Peyer's patch (tissue), 4 donors: ENCODE data around the gene MPHOSPH9. TPM values are rescaled to one million over a fixed set of nuclear protein-coding genes. Genes with fewer than 3 reads are reported as not detected.
A peak's percentile ranks its signal among the peaks of the same experiment; 100 is the strongest.

Source experiments
- DNase-seq, 3 donors: peaks; one replicate each; pipeline ENCODE4 v3.0.0-alpha.2; 2017 to 2019
- H3K27ac ChIP-seq, 4 donors: fragments of 200-600 bp; sonication (generic); one replicate each; pipeline ENCODE4 v1.5.1; 2016 to 2019
- H3K27me3 ChIP-seq, 2 donors: fragments of 200-600 bp; sonication (generic); one replicate each; pipeline ENCODE4 v1.5.1; 2019
- H3K36me3 ChIP-seq, 3 donors: fragments of 200-600 bp; sonication (generic); one replicate each; pipeline ENCODE4 v1.5.1; 2016 to 2019
- H3K4me1 ChIP-seq, 4 donors: fragments of 200-600 bp; sonication (generic); one replicate each; pipeline ENCODE4 v1.5.1; 2016 to 2019
- H3K4me3 ChIP-seq, 4 donors: fragments of 200-600 bp; sonication (generic); 1 replicate in 3 of 4; 2 replicates in 1 of 4; pipeline ENCODE4 v1.5.1; 2016 to 2019; ENCODE audit warnings: mild to moderate bottlenecking in 1 of 4
- H3K9me3 ChIP-seq, 4 donors: fragments of 200-600 bp; sonication (generic); one replicate each; pipeline ENCODE4 v1.5.1; 2016 to 2019; ENCODE audit warnings: mild to moderate bottlenecking in 1 of 4
- CTCF ChIP-seq, 6 experiments: fragments of 450-650 bp in 4 of 6; fragments of 200-600 bp in 2 of 6; sonication (generic) in 1 of 6; IDR thresholded peaks; one replicate each; pipeline ENCODE4 v1.5.1; 2017 to 2019; ENCODE audit warnings: antibody characterized with exemption in 6 of 6, mild to moderate bottlenecking in 3 of 6, moderate library complexity in 1 of 6
- POLR2A ChIP-seq, 2 donors: fragments of 450-650 bp; IDR thresholded peaks; one replicate each; pipeline ENCODE4 v1.5.1; 2017; ENCODE audit warnings: antibody characterized with exemption in 2 of 2, mild to moderate bottlenecking in 2 of 2, moderate library complexity in 2 of 2
- total RNA-seq, 4 donors: library from RNA; depleted of rRNA; stranded (reverse); fragments of >200 nt; gene quantifications; one replicate each; pipeline ENCODE4 v1.1.0, GENCODE V29; 2016

MPHOSPH9 gene
- total RNA-seq, 4 donors from 2014 or later: 26.0 to 71.0 (median 35.6) TPM

DNA sequence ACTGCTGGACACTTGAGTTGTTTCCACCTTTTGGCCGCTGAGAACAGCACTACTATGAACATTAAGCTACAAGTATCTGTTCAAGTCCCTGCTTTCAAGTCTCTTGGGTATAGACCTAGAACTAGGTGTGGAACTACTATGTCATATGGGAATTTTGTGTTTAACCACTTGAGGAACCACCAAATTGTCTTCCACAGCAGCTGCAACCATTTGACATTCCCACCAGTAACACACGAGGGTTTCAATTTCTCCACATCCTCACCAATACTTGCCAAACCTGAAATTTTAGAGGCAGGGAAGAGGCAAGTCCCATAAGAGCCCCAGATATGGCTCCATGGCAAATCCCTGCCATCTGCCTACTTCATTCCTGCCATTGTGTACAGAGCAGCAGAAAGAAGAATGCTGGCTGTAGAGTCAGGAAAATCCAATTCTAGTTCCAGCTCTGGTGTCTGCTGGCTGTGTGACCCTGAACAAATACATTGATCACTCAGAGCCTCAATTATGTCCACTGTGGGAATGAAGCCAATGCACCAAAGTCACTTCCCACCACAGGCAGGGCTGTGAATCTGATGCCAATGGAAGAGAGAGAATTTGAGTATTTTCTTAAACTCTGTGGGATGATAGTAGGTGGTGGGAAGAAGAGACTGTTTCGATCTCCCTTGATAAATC is 99.9 kb downstream of the MPHOSPH9 start:
- no peaks in the 10 kb centered on the region for H3K27me3 ChIP-seq
- peaks cover 0 to 14% (median 8%) of the 10 kb centered on the region in 4 donors for H3K4me1 ChIP-seq
- no peaks in the 10 kb centered on the region for H3K36me3 ChIP-seq
- H3K27ac ChIP-seq: no peak overlapping the region
- DNase-seq: no peak
- H3K4me3 ChIP-seq: no peak overlapping the region
- no peaks in the 10 kb centered on the region for H3K9me3 ChIP-seq
- TF ChIP-seq CTCF (IDR thresholded peaks at IDR 0.05) (no peak), POLR2A (IDR thresholded peaks at IDR 0.05) (no peak)

DNA sequence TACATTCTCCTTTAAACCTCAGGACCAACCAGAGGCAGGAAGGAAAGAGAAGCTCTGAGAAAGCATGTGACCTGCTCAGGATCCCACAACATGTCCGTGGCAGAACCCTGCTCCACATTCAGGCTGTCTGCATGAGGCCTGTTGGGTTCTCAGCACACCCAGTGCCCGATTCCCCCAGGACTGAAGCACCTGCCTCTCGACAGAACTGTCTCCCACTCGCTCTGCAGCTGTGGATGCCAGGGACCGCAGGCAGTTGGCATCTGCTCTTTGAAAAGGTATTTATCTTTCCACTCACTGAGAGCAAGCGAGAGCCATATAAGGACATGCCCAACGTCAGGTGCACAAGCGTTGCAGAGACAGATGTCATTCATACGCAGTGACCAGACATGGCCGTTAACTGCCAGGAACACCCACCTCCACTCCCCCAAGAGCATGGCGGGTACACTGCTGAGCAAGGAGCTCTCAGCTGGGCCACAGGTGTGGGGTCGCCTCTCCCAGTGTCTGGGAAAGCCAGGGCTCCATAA is 101.0 kb downstream of the MPHOSPH9 start:
- Histone ChIP-seq H3K4me3 (peak overlapping the region in 1 of 4 donors; percentile 8), H3K4me1 (peaks cover 0 to 14% (median 8%) of the 10 kb centered on the region in 4 donors), H3K36me3 (no peaks in the 10 kb centered on the region), H3K9me3 (no peaks in the 10 kb centered on the region), H3K27me3 (no peaks in the 10 kb centered on the region), H3K27ac (peak overlapping the region; percentile 33 to 57 (median 44))
- peak in 2 of 3 donors; percentile 61 to 68 for DNase-seq
- TF ChIP-seq POLR2A (IDR thresholded peaks at IDR 0.05): no peak
- no peak for TF ChIP-seq CTCF (IDR thresholded peaks at IDR 0.05)

- no peaks in the 10 kb centered on the region for H3K27me3 ChIP-seq
- peak overlapping the region; percentile 33 to 57 (median 44) for H3K27ac ChIP-seq
- H3K4me3 ChIP-seq: no peak overlapping the region
- H3K9me3 ChIP-seq: no peaks in the 10 kb centered on the region
- DNase-seq: no peak
- TF ChIP-seq CTCF (IDR thresholded peaks at IDR 0.05) (no peak), POLR2A (IDR thresholded peaks at IDR 0.05) (no peak)
- no peaks in the 10 kb centered on the region for H3K36me3 ChIP-seq
- H3K4me1 ChIP-seq: peaks cover 0 to 20% (median 8%) of the 10 kb centered on the region in 4 donors
Observed at GRCh38 chr12:123131291-123131832, 101.6 kb downstream of the MPHOSPH9 start.

- Histone ChIP-seq H3K4me1 (peaks cover 0 to 21% (median 8%) of the 10 kb centered on the region in 4 donors), H3K4me3 (no peak overlapping the region), H3K27me3 (no peaks in the 10 kb centered on the region), H3K9me3 (no peaks in the 10 kb centered on the region), H3K27ac (no peak overlapping the region), H3K36me3 (no peaks in the 10 kb centered on the region)
- no peak for DNase-seq
- TF ChIP-seq POLR2A (IDR thresholded peaks at IDR 0.05) (no peak), CTCF (IDR thresholded peaks at IDR 0.05) (no peak)
Observed at GRCh38 chr12:123129621-123130020, 103.3 kb downstream of the MPHOSPH9 start.

GRCh38 chr12:123127182-123127495 is 105.8 kb downstream of the MPHOSPH9 start:
- Histone ChIP-seq H3K27ac (peak overlapping the region in 2 of 4 donors; percentile 44 to 59), H3K4me3 (no peak overlapping the region), H3K4me1 (peaks cover 0 to 18% (median 7%) of the 10 kb centered on the region in 4 donors), H3K27me3 (no peaks in the 10 kb centered on the region), H3K36me3 (no peaks in the 10 kb centered on the region), H3K9me3 (no peaks in the 10 kb centered on the region)
- TF ChIP-seq CTCF (IDR thresholded peaks at IDR 0.05) (no peak), POLR2A (IDR thresholded peaks at IDR 0.05) (no peak)
- no peak for DNase-seq
